HEK293 (cell line): ENCODE measurements around the gene EPN1.

Source experiments
- BCL11B ChIP-seq: fragments of 450-650 bp; formaldehyde crosslinking; IDR thresholded peaks from 2 replicates; pipeline ENCODE4 v1.5.1; 2016; ENCODE audit warnings: low read depth, missing biosample characterization, missing genetic modification characterization
- EGR2 ChIP-seq: fragments of 450-650 bp; formaldehyde crosslinking; IDR thresholded peaks from 2 replicates; pipeline ENCODE4 v1.5.1; 2016; ENCODE audit warnings: low read depth, missing biosample characterization, missing genetic modification characterization
- FEZF1 ChIP-seq: fragments of 450-650 bp; formaldehyde crosslinking; IDR thresholded peaks from 2 replicates; pipeline ENCODE4 v1.5.1; 2016; ENCODE audit warnings: missing biosample characterization, missing genetic modification characterization
- GLI4 ChIP-seq: fragments of 450-650 bp; formaldehyde crosslinking; IDR thresholded peaks from 2 replicates; pipeline ENCODE4 v1.5.1; 2016; ENCODE audit warnings: missing biosample characterization, missing genetic modification characterization
- HOXA7 ChIP-seq: sonication (generic); formaldehyde crosslinking; IDR thresholded peaks from 2 replicates; pipeline ENCODE4 v1.8.1; 2022; ENCODE audit warnings: missing genetic modification reagents, borderline replicate concordance
- KLF8 ChIP-seq: fragments of 450-650 bp; formaldehyde crosslinking; IDR thresholded peaks from 2 replicates; pipeline ENCODE4 v1.5.1; 2016; ENCODE audit warnings: missing biosample characterization, missing genetic modification characterization
- KLF9 ChIP-seq: fragments of 450-650 bp; formaldehyde crosslinking; IDR thresholded peaks from 2 replicates; pipeline ENCODE4 v1.5.1; 2016; ENCODE audit warnings: missing biosample characterization, missing genetic modification characterization, low read depth
- OVOL3 ChIP-seq: fragments of 450-650 bp; formaldehyde crosslinking; IDR thresholded peaks from 2 replicates; pipeline ENCODE4 v1.5.1; 2016; ENCODE audit warnings: missing biosample characterization, missing genetic modification characterization
- PRDM10 ChIP-seq: fragments of 450-650 bp; formaldehyde crosslinking; IDR thresholded peaks from 2 replicates; pipeline ENCODE4 v1.5.1; 2016; ENCODE audit warnings: missing biosample characterization, missing genetic modification characterization
- RBAK ChIP-seq: fragments of 450-650 bp; formaldehyde crosslinking; IDR thresholded peaks from 2 replicates; pipeline ENCODE4 v1.5.1; 2016; ENCODE audit warnings: missing biosample characterization, missing genetic modification characterization
- SP2 ChIP-seq: fragments of 450-650 bp; formaldehyde crosslinking; IDR thresholded peaks from 2 replicates; pipeline ENCODE4 v1.5.1; 2016; ENCODE audit warnings: missing biosample characterization, missing genetic modification characterization
- SP7 ChIP-seq: fragments of 450-650 bp; formaldehyde crosslinking; IDR thresholded peaks from 2 replicates; pipeline ENCODE4 v1.5.1; 2016; ENCODE audit warnings: missing biosample characterization, missing genetic modification characterization
- WT1 ChIP-seq: fragments of 450-650 bp; formaldehyde crosslinking; IDR thresholded peaks from 2 replicates; pipeline ENCODE4 v1.5.1; 2016; ENCODE audit warnings: missing biosample characterization, missing genetic modification characterization
- ZBTB21 ChIP-seq: fragments of 450-650 bp; formaldehyde crosslinking; IDR thresholded peaks from 2 replicates; pipeline ENCODE4 v1.5.1; 2017; ENCODE audit warnings: missing biosample characterization, missing genetic modification characterization
- ZBTB8A ChIP-seq: fragments of 450-650 bp; formaldehyde crosslinking; IDR thresholded peaks from 2 replicates; pipeline ENCODE4 v1.5.1; 2016; ENCODE audit warnings: missing biosample characterization, missing genetic modification characterization
- ZFP3 ChIP-seq: fragments of 450-650 bp; formaldehyde crosslinking; IDR thresholded peaks from 2 replicates; pipeline ENCODE4 v1.5.1; 2016; ENCODE audit warnings: low read depth, missing biosample characterization, missing genetic modification characterization
- ZNF24 ChIP-seq: fragments of 450-650 bp; formaldehyde crosslinking; IDR thresholded peaks from 2 replicates; pipeline ENCODE4 v1.5.1; 2016; ENCODE audit warnings: missing biosample characterization, missing genetic modification characterization
- ZNF292 ChIP-seq: fragments of 450-650 bp; formaldehyde crosslinking; IDR thresholded peaks from 2 replicates; pipeline ENCODE4 v1.5.1; 2016; ENCODE audit warnings: low read depth, missing biosample characterization, missing genetic modification characterization, borderline replicate concordance
- ZNF341 ChIP-seq: fragments of 450-650 bp; formaldehyde crosslinking; IDR thresholded peaks from 2 replicates; pipeline ENCODE4; 2016; ENCODE audit warnings: low read depth, missing biosample characterization, missing genetic modification characterization
- ZNF366 ChIP-seq: fragments of 450-650 bp; formaldehyde crosslinking; conservative IDR thresholded peaks from 2 replicates; pipeline ENCODE4 v1.5.1; 2016; ENCODE audit warnings: missing biosample characterization, missing genetic modification characterization
- ZNF600 ChIP-seq: fragments of 450-650 bp; formaldehyde crosslinking; IDR thresholded peaks from 2 replicates; pipeline ENCODE4 v1.5.1; 2016; ENCODE audit warnings: missing biosample characterization, missing genetic modification characterization
- ZNF626 ChIP-seq: fragments of 450-650 bp; sonication (Bioruptor Pico); formaldehyde crosslinking; IDR thresholded peaks from 2 replicates; pipeline ENCODE4 v1.5.1; 2018; ENCODE audit warnings: missing biosample characterization, missing genetic modification characterization, inconsistent platforms
- ZNF664 ChIP-seq: fragments of 450-650 bp; formaldehyde crosslinking; IDR thresholded peaks from 2 replicates; pipeline ENCODE4 v1.5.1; 2016; ENCODE audit warnings: missing biosample characterization, missing genetic modification characterization
- ZNF768 ChIP-seq: fragments of 450-650 bp; formaldehyde crosslinking; IDR thresholded peaks from 2 replicates; pipeline ENCODE4 v1.5.1; 2018; ENCODE audit warnings: missing biosample characterization, mild to moderate bottlenecking, missing genetic modification characterization
- ZNF785 ChIP-seq: fragments of 450-650 bp; formaldehyde crosslinking; IDR thresholded peaks from 2 replicates; pipeline ENCODE4 v1.5.1; 2016; ENCODE audit warnings: missing biosample characterization, missing genetic modification characterization
- ZSCAN23 ChIP-seq: fragments of 450-650 bp; formaldehyde crosslinking; IDR thresholded peaks from 2 replicates; pipeline ENCODE4 v1.5.1; 2016; ENCODE audit warnings: missing biosample characterization, missing genetic modification characterization
- TF ChIP-seq, protein P1 (sequence below): fragments of 450-650 bp; formaldehyde crosslinking; IDR thresholded peaks from 2 replicates; pipeline ENCODE4 v1.5.1; 2016; ENCODE audit warnings: missing biosample characterization, missing genetic modification characterization
- TF ChIP-seq, protein P2 (sequence below): fragments of 450-650 bp; formaldehyde crosslinking; IDR thresholded peaks from 2 replicates; pipeline ENCODE4 v1.5.0; 2017; ENCODE audit warnings: missing biosample characterization, missing genetic modification characterization, borderline replicate concordance
- TF ChIP-seq, protein P3 (sequence below): fragments of 450-650 bp; formaldehyde crosslinking; IDR thresholded peaks from 2 replicates; pipeline ENCODE4 v1.5.1; 2016; ENCODE audit warnings: missing biosample characterization, missing genetic modification characterization

EPN1 gene

GRCh38 chr19:55643003-55643886 is 31.8 kb upstream of the EPN1 start, which contains the start of gene ZNF581 (continued):
- TF ChIP-seq ZNF292 (tag by site-specific recombination) (no peak), WT1 (tag by site-specific recombination) (peak; percentile 48; the same call in 1 of the 2 replicates), ZNF626 (tag by site-specific recombination) (no peak), BCL11B (tag by site-specific recombination) (no peak; the same call in 1 of the 2 replicates), ZSCAN23 (tag by site-specific recombination) (0 out of 2 replicates have a peak, but pooled peaks have one; percentile 58), SP2 (tag by site-specific recombination) (peak; percentile 61), GLI4 (tag by site-specific recombination) (peak; percentile 96), ZBTB21 (tag by site-specific recombination) (peak; percentile 74), RBAK (tag by site-specific recombination) (no peak), EGR2 (tag by site-specific recombination) (peak; percentile 61), ZNF24 (tag by site-specific recombination) (peak; percentile 86), KLF9 (tag by site-specific recombination) (peak; percentile 98), ZNF785 (tag by site-specific recombination) (peak; percentile 71; the same call in 1 of the 2 replicates), ZNF341 (tag by site-specific recombination) (peak; percentile 95), PRDM10 (peak; percentile 86), OVOL3 (tag by site-specific recombination) (peak; percentile 81), ZNF600 (peak; percentile 91), ZNF768 (tag by site-specific recombination) (peak; percentile 94), ZNF664 (tag by site-specific recombination) (peak; percentile 51; the same call in 1 of the 2 replicates), ZBTB8A (peak; percentile 43; the same call in 1 of the 2 replicates), ZFP3 (no peak), ZNF366 (tag by site-specific recombination) (peak; percentile 78), HOXA7 (CRISPR knock-in tag) (0 out of 2 replicates have a peak, but pooled peaks have one; percentile 20), SP7 (tag by site-specific recombination) (peak; percentile 90), FEZF1 (tag by site-specific recombination) (peak; percentile 30; the same call in 1 of the 2 replicates), KLF8 (tag by site-specific recombination) (peak; percentile 100)
- TF ChIP-seq, protein P1, sequence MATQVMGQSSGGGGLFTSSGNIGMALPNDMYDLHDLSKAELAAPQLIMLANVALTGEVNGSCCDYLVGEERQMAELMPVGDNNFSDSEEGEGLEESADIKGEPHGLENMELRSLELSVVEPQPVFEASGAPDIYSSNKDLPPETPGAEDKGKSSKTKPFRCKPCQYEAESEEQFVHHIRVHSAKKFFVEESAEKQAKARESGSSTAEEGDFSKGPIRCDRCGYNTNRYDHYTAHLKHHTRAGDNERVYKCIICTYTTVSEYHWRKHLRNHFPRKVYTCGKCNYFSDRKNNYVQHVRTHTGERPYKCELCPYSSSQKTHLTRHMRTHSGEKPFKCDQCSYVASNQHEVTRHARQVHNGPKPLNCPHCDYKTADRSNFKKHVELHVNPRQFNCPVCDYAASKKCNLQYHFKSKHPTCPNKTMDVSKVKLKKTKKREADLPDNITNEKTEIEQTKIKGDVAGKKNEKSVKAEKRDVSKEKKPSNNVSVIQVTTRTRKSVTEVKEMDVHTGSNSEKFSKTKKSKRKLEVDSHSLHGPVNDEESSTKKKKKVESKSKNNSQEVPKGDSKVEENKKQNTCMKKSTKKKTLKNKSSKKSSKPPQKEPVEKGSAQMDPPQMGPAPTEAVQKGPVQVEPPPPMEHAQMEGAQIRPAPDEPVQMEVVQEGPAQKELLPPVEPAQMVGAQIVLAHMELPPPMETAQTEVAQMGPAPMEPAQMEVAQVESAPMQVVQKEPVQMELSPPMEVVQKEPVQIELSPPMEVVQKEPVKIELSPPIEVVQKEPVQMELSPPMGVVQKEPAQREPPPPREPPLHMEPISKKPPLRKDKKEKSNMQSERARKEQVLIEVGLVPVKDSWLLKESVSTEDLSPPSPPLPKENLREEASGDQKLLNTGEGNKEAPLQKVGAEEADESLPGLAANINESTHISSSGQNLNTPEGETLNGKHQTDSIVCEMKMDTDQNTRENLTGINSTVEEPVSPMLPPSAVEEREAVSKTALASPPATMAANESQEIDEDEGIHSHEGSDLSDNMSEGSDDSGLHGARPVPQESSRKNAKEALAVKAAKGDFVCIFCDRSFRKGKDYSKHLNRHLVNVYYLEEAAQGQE (tag by site-specific recombination) = peak; percentile 56; the same call in 1 of the 2 replicates
- TF ChIP-seq, protein P2, sequence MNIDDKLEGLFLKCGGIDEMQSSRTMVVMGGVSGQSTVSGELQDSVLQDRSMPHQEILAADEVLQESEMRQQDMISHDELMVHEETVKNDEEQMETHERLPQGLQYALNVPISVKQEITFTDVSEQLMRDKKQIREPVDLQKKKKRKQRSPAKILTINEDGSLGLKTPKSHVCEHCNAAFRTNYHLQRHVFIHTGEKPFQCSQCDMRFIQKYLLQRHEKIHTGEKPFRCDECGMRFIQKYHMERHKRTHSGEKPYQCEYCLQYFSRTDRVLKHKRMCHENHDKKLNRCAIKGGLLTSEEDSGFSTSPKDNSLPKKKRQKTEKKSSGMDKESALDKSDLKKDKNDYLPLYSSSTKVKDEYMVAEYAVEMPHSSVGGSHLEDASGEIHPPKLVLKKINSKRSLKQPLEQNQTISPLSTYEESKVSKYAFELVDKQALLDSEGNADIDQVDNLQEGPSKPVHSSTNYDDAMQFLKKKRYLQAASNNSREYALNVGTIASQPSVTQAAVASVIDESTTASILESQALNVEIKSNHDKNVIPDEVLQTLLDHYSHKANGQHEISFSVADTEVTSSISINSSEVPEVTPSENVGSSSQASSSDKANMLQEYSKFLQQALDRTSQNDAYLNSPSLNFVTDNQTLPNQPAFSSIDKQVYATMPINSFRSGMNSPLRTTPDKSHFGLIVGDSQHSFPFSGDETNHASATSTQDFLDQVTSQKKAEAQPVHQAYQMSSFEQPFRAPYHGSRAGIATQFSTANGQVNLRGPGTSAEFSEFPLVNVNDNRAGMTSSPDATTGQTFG (tag by site-specific recombination) = peak; percentile 54; the same call in 1 of the 2 replicates
- TF ChIP-seq, protein P3, sequence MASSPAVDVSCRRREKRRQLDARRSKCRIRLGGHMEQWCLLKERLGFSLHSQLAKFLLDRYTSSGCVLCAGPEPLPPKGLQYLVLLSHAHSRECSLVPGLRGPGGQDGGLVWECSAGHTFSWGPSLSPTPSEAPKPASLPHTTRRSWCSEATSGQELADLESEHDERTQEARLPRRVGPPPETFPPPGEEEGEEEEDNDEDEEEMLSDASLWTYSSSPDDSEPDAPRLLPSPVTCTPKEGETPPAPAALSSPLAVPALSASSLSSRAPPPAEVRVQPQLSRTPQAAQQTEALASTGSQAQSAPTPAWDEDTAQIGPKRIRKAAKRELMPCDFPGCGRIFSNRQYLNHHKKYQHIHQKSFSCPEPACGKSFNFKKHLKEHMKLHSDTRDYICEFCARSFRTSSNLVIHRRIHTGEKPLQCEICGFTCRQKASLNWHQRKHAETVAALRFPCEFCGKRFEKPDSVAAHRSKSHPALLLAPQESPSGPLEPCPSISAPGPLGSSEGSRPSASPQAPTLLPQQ = peak; percentile 80
